ENCODE measurements around the gene B4GALNT4.
"Not testable (repeated sequence)": the region's sequence is repeated elsewhere in the genome, so short reads cannot be mapped to it uniquely, and the experiment has no call there.

B4GALNT4 gene

DNA sequence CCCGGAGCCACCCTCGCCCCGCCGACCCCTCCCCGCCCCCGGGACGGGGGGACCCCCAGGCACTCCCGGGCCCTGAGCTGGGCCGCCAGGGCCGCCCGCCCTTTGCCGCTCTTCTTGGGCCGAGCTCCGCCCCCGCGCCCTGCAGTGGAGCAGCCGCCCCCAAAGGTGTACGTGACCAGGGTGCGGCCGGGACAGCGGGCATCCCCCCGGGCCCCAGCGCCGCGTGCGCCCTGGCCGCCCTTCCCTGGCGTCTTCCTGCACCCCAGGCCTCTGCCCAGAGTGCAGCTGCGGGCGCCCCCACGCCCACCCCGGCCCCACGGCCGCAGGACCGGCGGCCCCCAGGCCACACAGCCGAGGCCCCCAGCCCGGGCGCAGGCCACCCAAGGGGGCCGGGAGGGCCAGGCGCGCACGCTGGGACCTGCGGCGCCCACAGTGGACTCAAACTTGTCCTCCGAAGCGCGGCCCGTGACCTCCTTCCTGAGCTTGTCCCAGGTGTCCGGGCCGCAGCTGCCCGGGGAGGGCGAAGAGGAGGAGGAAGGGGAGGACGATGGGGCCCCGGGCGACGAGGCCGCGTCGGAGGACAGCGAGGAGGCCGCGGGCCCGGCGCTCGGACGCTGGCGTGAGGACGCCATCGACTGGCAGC lies 7.4 kb downstream of the B4GALNT4 start:
- DNase-seq: no peak

DNA sequence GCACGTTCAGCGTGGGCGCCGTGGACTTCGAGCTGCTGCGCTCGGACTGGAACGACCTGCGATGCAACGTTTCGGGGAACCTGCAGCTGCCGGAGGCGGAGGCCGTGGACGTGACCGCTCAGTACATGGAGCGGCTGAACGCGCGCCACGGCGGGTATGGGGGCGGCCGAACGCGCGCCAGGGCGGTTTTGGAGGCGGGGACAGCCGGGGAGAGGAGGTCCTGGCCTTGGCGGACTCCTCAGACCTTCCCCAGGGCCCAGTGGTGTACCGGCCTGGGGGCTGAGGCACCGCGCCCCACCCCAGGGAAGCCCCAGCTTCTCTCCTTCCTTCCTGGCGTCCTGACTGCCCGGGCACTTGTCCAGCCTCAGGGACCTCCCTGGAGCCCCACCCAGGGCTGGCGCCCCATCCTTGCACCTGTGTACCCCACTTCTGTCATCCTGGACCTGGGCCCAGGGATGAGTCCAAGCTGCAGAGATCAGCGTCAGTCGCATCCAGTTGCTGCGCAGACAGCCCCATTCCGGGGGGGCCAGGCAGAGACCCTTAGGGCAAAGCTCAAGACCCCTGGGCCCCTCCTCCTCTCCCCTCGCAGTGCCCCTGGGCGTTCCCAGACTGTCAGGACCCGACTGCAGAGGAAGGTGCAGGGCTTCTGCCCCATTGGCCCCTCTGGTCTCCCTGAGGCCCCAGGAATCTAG lies 8.0 kb downstream of the B4GALNT4 start:
- DNase-seq: no peak

DNA sequence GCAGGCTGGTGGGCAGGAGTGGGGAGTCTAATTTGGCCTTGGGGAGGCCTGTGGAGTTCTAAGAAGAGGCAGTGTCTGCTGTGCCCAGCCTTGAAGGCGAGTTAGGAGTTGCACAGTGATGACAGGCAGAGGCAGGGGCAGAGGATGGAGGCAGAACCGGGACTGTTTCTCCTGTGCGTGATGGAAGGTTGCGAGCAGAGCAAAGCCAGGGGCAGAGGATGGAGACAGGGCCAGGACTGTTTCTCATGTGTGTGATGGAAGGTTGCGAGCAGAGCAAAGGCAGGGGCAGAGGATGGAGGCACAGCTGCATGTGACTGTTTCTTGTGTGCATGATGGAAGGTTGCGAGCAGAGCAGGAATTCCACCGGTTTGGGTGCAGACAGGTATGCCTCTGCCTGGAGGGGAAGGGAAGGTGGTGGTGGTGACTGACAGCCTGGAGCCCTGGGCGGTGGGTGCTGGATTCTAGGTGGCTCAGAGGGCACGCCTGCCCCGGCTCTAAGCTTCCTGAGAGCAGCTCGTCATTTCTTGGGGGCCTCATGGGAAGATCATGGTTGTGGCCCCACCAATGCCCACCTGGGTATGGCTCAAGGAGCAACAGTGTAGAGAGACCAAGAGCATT lies 8.7 kb downstream of the B4GALNT4 start:
- no peak for DNase-seq

DNA sequence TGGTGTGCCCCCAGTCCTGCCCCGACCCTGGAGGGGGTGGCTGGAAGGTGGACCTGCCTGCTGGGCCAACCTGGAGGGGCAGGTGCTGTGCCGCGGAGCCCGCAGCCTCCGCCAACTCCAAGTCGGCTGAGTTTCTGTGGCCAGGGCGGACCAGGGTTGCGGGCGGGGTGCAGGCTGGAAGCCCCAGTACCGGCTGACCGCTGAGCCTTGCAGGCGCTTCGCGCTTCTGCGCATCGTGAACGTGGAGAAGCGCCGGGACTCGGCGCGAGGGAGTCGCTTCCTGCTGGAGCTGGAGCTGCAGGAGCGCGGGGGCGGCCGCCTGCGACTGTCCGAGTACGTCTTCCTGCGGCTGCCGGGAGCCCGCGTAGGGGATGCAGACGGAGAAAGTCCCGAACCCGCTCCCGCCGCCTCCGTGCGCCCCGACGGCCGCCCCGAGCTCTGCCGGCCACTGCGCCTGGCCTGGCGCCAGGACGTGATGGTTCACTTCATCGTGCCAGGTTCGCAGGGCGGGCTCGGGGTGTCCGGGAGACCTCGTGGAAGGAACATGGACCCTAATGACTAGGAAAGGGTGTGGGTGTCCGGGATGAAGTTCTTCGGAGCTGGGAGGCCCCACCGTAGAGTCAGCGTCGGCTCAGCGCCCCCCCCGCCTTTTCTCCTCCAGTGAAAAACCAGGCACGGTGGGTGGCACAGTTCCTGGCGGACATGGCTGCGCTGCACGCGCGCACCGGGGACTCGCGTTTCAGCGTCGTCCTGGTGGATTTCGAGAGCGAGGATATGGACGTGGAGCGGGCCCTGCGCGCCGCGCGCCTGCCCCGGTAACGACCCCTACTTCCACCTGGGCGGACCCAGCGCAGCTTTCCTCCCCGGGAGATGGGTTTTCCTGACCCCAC lies 10.2 kb downstream of the B4GALNT4 start:
- no peak for DNase-seq

DNA sequence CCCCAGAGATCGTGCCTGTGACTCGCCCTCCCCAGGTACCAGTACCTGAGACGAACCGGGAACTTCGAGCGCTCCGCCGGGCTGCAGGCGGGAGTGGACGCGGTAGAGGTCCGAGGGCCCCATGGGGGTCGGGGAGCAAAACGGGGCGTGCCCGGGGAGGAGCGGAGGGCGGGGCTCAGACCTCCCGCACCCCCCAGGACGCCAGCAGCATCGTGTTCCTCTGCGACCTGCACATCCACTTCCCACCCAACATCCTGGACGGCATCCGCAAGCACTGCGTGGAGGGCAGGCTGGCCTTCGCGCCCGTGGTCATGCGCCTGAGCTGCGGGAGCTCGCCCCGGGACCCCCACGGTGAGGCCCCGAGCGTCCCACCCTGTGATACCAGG lies 10.8 kb downstream of the B4GALNT4 start:
- no peak for DNase-seq

DNA sequence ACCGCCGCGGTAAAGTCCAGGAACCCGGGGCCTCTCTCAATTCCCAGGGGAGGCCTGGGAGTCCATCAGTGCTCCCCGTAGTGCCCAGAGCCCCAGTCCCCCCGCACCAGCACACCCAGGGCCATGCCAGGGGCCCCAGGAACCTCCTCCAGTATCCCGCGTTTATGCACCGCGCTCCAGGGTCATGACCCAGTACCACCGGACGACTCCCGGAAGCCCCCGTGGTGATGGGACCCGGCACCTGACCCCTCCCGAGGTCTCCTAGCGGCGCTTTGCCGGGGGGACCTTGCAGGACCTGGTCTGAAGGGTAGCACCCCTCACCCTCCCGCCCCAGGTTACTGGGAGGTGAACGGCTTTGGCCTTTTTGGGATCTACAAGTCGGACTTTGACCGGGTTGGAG lies 11.2 kb downstream of the B4GALNT4 start:
- DNase-seq: no peak

DNA sequence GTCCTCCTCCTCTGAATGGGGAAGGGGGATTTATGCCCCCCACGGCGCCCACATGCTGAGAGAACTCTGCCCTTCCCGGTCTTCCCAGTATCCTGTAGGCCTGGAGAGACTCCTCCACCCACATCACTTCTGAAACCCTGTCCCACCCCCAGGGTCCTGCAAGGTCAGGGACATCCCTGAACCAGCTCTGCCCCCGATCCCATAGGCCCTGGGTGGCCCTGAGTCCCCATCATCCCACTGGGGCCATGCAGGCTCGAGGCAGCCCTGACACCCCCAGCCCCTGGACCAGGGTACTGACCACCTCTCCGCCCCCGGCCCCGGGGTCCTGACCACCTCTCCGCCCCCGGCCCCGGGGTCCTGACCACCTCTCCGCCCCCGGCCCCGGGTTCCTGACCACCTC lies 11.7 kb downstream of the B4GALNT4 start:
- no peak for DNase-seq

DNA sequence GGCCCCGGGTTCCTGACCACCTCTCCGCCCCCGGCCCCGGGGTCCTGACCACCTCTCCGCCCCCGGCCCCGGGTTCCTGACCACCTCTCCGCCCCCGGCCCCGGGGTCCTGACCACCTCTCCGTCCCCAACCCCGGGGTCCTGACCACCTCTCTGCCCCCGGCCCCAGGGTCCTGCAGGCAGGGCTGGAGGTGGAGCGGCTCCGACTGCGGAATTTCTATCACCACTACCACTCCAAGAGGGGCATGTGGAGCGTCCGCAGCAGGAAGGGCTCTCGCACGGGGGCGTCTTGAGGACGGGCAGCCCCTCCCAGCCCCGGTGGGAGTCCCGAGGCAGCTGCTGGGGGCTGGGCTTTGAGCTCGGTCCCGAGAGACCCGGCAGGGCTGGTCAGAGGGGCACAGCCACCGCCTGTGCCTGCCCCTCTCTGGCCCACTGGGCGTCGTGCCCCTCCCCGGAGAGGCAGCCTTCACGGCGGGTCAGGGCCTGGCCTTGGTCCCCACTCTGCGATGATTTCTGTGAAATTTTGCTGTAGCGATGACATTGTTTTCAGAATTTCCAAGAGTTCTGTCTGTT lies 12.3 kb downstream of the B4GALNT4 start:
- DNase-seq: no peak

DNA sequence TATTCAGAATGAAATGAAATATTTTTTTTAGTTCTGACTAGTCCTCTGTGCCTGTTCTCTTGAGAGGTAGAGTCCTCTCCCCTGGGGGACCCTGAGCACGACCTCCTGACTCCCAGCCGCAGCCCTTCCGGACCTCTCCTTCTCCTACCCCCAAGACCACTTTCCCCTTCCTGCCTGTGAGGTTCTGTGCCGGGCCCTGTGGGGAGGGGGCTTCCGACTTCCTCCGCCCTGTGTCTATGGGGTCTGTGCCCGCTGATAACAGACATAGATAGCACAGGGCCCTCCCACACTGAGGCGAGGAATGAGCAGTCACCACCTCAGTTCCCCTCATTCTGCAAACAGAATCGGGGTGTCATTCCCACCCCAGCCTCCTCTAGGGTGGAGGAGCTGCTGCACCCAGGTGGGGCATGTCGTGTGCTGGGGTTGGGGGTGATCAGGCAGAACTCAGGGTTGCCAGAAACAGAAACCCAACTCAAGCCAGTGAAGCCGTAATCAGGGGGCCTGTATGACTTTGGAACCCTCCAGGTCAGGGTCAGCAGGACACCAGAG lies 12.9 kb downstream of the B4GALNT4 start:
- DNase-seq: no peak

DNA sequence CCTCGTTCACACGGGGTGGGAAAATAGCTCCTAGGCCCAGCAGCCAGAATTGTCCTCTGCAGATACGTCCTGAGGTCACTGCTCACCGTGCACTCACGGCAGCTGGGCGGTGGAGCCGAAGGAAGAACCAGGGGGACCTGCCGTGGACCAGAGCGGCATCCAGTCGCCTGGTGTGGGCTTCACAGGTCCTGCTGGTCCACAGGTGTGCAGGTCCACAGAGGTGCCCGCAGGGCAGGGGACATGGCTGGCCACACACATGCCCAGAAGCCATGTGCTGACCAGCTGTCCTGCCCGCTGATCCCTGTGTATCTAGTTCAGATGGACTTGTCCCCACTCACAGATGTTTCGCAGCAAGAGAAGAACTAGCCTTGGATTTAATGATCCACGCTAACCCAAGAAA lies 14.1 kb downstream of the B4GALNT4 start:
- no peak for DNase-seq

DNA sequence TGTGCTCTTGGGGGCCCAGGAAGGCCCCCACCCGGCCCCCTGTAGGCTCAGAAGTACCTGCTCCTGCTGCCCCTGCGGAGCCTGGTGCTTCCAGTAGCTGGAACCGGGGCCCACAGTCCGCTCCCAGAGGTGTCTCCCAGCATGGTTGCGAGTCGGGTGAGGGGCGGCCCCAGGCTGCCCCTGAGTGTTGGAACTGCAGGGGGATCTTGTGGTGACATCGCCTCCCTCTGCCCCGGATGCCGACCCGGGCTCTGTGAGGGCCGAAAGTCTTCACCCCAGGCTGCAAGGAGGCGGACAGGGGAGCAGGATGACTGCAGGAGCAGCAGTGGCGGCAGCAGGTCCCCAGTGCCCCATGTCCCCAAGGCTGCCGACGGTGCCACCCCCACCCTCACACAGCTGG lies 15.2 kb downstream of the B4GALNT4 start:
- DNase-seq: no peak

DNA sequence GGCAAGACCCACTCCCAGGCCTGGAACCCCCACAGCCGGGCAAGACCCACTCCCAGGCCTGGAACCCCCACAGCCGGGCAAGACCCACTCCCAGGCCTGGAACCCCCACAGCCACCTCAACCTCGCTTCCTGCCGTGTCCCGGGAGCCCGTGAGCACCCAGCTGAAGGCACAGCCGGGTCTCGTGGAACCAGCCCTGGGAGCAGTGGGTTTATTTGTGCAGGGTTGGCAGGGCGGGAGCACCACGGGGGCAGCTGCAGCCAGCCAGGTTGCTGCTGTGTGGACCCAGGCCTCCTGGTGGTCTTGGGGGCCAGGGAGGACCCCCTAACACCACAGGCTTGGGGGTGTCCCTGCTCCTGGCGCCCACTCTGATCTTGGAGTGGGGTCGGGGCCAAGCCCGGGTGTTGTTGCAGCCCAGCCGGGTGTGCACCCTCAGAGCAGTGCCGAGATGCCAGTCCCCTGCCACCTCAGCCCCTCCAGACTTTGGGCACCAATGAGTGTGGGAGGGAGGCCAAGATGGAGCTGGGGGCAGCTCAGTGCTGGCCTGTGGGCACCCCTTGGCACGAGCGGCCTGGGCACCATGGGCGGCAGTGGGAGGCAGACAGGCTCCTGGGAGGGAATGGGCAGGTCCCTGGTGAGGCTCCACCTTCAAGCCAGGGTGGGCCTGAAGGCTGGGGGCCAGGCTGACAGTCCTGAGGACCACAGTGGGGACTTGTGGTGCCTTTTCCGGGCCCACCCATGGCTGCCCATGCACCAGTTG lies 16.5 kb downstream of the B4GALNT4 start:
- no peak for DNase-seq

DNA sequence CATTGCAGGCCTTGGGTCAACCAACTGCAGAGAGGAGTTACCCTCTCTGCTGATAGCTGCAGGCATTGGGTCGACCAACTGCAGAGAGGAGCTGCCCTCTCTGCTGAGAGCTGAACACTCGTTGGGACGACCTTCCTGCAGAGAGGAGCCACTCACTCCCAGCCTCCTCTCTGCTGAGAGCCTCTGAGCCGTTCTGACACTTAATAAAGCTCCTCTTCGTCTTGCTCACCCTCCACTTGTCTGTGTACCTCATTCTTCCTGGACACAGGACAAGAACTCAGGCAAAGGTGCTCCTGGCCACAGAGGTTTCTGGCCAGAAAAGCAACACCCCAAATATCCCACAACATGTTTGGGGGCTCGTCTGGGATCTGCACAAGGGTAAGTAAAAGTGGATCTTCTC lies 17.2 kb downstream of the B4GALNT4 start:
- DNase-seq: no peak

DNA sequence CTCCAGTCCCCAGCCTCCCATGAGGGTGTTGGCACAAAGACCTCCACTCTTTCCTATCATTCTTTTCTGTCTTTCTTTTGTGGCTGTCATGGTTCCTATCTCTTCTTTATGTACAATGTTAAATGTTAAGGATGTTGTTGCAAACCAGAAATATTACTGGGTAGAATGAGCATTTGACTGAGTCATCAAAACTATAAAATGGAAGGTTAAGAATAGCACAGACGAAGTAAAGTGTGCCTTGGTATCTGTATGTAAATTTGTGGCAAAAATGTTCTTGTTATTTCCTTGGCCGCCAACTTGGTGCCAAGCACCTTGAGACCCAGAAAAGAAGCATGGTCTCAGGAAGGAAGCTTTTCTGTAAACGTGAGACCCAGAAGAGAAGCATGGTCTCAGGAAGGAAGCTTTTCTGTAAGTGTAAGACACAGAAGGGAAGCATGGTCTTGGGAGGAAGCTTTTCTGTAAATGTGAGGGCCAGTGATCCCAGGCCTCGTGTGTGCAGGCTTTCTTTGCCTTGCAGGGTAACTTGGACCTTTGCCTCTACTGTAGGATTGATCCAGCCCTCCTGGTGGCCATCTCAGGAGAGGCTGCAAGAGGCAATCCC lies 18.0 kb downstream of the B4GALNT4 start:
- no peak for DNase-seq

DNA sequence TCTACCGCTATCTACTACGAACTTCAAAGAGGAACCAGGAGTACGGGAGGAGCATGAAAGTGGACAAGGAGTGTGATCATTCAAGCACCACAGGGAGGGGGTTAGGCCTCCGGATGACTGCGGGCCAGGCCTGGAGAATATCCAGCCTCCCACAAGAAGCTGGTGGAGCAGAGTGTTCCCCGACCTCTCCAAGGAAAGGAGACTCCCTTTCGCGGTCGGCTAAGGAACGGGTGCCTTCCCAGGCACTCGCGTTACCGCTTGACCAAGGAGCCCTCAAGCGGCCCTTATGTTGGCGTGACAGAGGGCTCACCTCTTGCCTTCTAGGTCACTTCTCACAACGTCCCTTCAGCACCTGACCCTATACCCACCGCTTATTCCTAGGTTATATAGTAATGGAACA lies 20.1 kb downstream of the B4GALNT4 start:
- not testable (repeated sequence) for DNase-seq

DNA sequence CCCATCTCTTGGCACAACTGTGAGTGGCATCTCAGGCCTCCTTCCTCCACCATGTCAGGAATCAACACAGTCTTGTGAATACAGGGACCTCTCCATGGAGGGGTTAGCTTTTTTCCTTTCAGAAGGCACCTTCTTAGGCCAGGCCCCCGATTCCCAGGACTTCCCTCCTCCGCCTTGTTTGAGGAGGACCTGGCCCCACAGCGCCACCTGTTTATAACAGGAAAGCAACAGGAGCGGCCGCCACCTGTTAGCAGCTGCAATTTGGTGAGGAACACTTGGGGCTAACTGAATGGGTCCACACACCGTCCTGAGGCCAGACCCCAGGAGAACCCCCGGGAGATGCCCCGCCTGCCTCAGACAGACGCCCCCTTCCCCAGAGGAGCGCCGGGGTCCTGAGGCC lies 20.9 kb downstream of the B4GALNT4 start:
- DNase-seq: no peak

DNA sequence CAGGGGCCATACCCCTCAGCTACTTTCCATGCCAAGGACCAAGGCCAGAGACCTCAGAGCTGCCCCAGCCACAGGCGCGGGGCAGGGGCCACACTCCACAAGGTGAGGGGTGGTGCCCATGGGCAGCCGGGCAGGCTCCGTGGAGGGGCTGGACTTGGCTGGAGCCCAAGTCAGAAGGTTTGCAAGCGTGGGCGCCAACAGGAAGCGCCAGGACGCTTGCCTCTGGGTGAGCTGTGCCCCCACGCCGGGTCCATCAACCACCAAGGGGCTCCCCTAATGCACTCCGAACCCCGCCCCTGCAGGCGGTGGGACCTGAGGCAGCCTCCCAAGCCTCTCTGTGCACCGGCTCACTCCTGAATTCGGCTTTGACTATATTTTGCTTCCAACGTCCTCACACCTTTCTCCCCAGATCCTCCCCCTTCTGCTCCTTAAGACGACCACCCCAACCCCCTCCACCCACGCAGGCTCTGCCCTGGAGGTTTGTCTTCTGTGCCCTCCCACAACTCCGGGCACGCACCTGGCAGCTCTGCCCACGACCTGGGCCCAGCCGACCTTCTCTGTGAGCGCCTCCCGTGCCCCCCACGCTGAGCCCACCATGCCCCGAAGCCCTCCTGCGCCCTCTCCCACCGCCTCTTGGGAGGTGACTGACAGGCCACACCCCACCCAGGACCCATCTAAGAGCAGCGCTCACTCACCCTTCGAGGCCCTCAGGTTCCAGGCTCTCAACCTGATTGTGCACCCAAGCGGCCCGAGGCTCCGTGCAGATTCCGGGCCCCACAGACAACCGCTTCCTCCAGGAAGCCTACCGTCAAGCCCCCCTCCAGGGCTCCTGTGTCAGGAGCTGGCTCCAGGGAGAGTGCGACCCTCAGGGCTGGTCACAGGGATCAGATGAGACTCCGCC lies 22.1 kb downstream of the B4GALNT4 start:
- DNase-seq: no peak

DNA sequence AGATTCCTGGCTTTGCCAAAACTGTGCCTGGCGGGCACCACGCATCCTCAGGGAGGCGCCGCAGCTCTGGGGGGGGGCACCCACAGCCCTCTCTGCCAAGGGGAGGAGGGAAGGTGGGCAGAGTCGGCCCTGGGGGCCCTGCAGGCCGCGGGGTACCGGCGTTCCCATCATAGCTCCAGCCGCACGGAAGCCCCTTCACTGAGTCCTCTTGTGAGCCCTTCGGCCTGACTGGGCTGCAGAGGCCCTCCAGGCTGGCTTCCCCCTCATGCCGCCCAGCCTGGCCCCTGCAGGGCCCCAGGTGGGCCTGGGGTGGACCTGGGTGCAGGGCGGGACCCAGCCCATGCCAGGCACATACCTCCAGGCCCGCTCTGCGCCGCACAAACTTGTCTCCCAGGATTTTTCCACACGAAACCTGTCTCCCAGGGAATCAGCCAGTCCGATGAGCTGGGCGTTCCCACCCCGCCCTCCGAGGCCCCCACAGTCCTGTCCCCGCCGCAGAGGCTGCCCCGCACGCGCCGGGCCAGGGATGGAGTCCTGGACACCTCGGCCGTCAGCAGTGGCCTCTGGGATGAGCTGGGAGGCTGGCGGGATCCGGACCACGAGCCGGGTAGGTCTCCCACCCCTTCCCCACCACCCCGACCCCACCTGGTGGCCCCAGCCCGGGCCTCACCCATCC lies 22.9 kb downstream of the B4GALNT4 start:
- no peak for DNase-seq

DNA sequence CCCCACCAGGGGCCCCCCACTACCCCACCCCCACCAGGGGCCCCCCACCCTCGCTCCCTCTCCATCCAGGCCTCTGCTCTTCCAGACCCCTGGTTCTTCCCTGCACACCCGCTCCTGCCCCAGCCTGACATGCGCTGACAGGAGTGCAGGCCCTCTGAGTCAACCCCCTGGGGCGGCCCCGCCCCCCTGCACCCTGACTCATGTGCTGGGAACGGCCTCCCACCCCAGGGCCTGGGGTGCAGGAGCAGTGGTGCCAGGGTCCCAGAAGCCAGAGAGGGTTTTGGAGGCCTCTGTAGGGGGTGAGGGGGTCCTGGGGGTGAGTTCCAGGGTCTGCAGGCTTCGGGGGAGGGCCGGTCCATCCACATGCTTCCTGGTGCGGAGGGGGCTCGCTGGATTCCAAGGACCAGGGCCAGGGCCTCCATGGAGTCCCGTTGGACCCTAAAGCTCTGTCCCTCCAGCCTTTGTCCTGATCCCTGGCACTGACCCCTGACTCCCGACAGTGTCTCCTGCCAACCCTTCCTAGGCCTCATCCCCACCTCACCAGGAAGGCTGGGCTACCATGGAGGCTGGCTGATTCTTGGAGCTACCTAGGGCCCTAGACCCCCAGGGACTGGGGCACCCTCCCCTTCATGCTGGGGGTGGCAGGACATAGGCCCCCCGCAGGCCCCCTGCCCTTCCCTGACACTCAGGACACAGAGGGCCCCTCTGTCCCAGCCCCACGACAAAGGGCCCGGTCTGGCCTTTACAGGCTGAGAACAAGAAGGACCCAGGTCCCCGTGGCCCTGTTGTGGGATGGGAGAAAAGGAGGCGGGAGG lies 24.1 kb downstream of the B4GALNT4 start:
- peak; percentile 66 for DNase-seq
